HepG2 (cell line): Measurements from ENCODE around the gene DCLK1. TPM values are rescaled to one million over a fixed set of nuclear protein-coding genes. Genes with fewer than 3 reads are reported as not detected.

Experiments used
- ATAC-seq: fragments of 200-7000 bp; cut with Tn5 transposase; 3 replicates; pipeline ENCODE4 v1.9.1; 2020; ENCODE audit warnings: mild to moderate bottlenecking, moderate library complexity
- BruUV-seq: library from RNA; stranded (reverse); fragments of 400-500 nt; replicated peaks from 2 replicates; lab custom pipeline; 2021; lab: Mats Ljungman, UMichigan
- CTCF ChIA-PET: fragments of 300-600 bp; formaldehyde crosslinking; extraction: SDS; loops from one replicate; lab custom pipeline; 2021; ENCODE audit warnings: low total read pairs, inconsistent platforms, low intra/inter-chr PET ratio; lab: Yijun Ruan, JAX
- POLR2A ChIA-PET: fragments of 350-600 bp; sonication (Branson Sonifier 250); formaldehyde crosslinking; loops from one replicate; lab custom pipeline; 2020; ENCODE audit warnings: antibody characterized with exemption, inconsistent platforms; lab: Yijun Ruan, JAX
- DNase-seq: peaks from one replicate; pipeline ENCODE4 v3.0.0-alpha.2; 2015; ENCODE audit warnings: low spot score
- FAIRE-seq: peaks from 3 replicates; lab custom pipeline; 2011; peaks lifted over from hg19 to GRCh38; lab: Jason Lieb, UNC
- H2AFZ ChIP-seq: one replicate; pipeline ENCODE4 v1.6.1; 2011; ENCODE audit warnings: low read length, inconsistent platforms
- H3K27ac ChIP-seq: fragments of 300-600 bp; 3 replicates; pipeline ENCODE4 v1.8.0; 2011; ENCODE audit warnings: mixed run types, mild to moderate bottlenecking, mixed read lengths, low read length, inconsistent platforms; ENCODE audit not compliant: insufficient read depth; ENCODE audit errors: extremely low read length
- H3K27me3 ChIP-seq, 2 experiments: fragments of 200-600 bp in 1 of 2; 2 replicates in 1 of 2; 3 replicates in 1 of 2; pipeline versions ENCODE4 v1.6.0 to v1.8.0; 2011; ENCODE audit warnings: low read length in 2 of 2, mild to moderate bottlenecking in 2 of 2, moderate library complexity in 2 of 2, inconsistent platforms in 1 of 2; ENCODE audit not compliant: insufficient read depth in 2 of 2, control insufficient read depth in 1 of 2
- H3K36me3 ChIP-seq, 2 experiments: fragments of 200-600 bp in 1 of 2; replicated peaks in 1 of 2; 2 replicates in 1 of 2; 3 replicates in 1 of 2; pipeline versions ENCODE4 v1.5.1 to v1.8.0; 2011; ENCODE audit warnings: low read length in 2 of 2, inconsistent platforms in 1 of 2; ENCODE audit not compliant: insufficient read depth in 2 of 2, control insufficient read depth in 1 of 2
- H3K4me1 ChIP-seq: 2 replicates; pipeline ENCODE4 v1.5.1; 2012; ENCODE audit warnings: low read length, inconsistent platforms; ENCODE audit not compliant: insufficient read depth
- H3K4me2 ChIP-seq: 2 replicates; pipeline ENCODE4 v1.6.0; 2011; ENCODE audit warnings: low read depth, low read length, inconsistent platforms
- H3K4me3 ChIP-seq, 3 experiments: fragments of 200-600 bp in 1 of 3; sonication (generic), shearing (Covaris generic) in 1 of 3; replicated peaks in 1 of 3; 2 replicates each; pipeline ENCODE4 v1.5.1; 2011 to 2016; ENCODE audit warnings: low read length in 3 of 3, inconsistent platforms in 2 of 3, low read depth in 2 of 3, mild to moderate bottlenecking in 2 of 3, control low read depth in 1 of 3, mixed read lengths in 1 of 3; ENCODE audit not compliant: insufficient read depth in 1 of 3
- H3K79me2 ChIP-seq: one replicate; pipeline ENCODE4 v1.6.1; 2011; ENCODE audit warnings: low read length, inconsistent platforms; ENCODE audit not compliant: insufficient read depth
- H3K9ac ChIP-seq: 2 replicates; pipeline ENCODE4 v1.6.0; 2011; ENCODE audit warnings: mild to moderate bottlenecking, low read depth, low read length, inconsistent platforms; ENCODE audit not compliant: insufficient read depth
- H3K9me3 ChIP-seq: 2 replicates; pipeline ENCODE4 v1.5.1; 2012; ENCODE audit warnings: mild to moderate bottlenecking, low read length
- H4K20me1 ChIP-seq: 2 replicates; pipeline ENCODE4 v1.6.0; 2011; ENCODE audit warnings: inconsistent platforms, mild to moderate bottlenecking, low read length, moderate library complexity; ENCODE audit not compliant: insufficient read depth
- ARHGAP35 ChIP-seq: sonication (generic); formaldehyde crosslinking; IDR thresholded peaks from 2 replicates; pipeline ENCODE4 v1.9.0; 2022; ENCODE audit warnings: mild to moderate bottlenecking, inconsistent platforms, moderate library complexity, missing genetic modification reagents, borderline replicate concordance
- CCAR2 ChIP-seq: fragments of 200-400 bp; formaldehyde crosslinking; optimal IDR thresholded peaks from 2 replicates; pipeline ENCODE3; 2018; ENCODE audit warnings: low read depth, mild to moderate bottlenecking, low read length, moderate library complexity
- EZH2 ChIP-seq: conservative IDR thresholded peaks from 2 replicates; pipeline ENCODE4 v1.6.1; 2012; ENCODE audit warnings: mild to moderate bottlenecking, low read depth, low read length, moderate library complexity
- HDAC2 ChIP-seq: sonication (generic); formaldehyde crosslinking; IDR thresholded peaks from 2 replicates; pipeline ENCODE4 v1.4.0; 2020; ENCODE audit warnings: missing genetic modification reagents
- KDM5B ChIP-seq: sonication (generic); formaldehyde crosslinking; IDR thresholded peaks from 2 replicates; pipeline ENCODE4 v1.4.0; 2020; ENCODE audit warnings: missing genetic modification reagents, mild to moderate bottlenecking, borderline replicate concordance
- NCOA1 ChIP-seq: sonication (generic); formaldehyde crosslinking; IDR thresholded peaks from 2 replicates; pipeline ENCODE4 v1.9.0; 2021; ENCODE audit warnings: missing genetic modification reagents
- NFIC ChIP-seq: IDR thresholded peaks from 2 replicates; pipeline ENCODE4 v1.6.1; 2012; ENCODE audit warnings: mild to moderate bottlenecking, low read length, inconsistent platforms
- REXO4 ChIP-seq: sonication (generic); formaldehyde crosslinking; IDR thresholded peaks from 2 replicates; pipeline ENCODE4 v1.8.0; 2022; ENCODE audit warnings: missing genetic modification reagents, mild to moderate bottlenecking, borderline replicate concordance
- RNF2 ChIP-seq: fragments of 450-650 bp; conservative IDR thresholded peaks from 2 replicates; pipeline ENCODE4 v1.6.1; 2016; ENCODE audit warnings: low read depth
- SNRNP70 ChIP-seq: fragments of 200-400 bp; formaldehyde crosslinking; IDR thresholded peaks from 2 replicates; pipeline ENCODE4 v1.6.1; 2017; ENCODE audit warnings: mild to moderate bottlenecking, low read depth, low read length, moderate library complexity
- SP5 ChIP-seq: IDR thresholded peaks from 2 replicates; pipeline ENCODE4 v1.6.1; 2016; ENCODE audit warnings: low read depth, borderline replicate concordance
- ZFP36L1 ChIP-seq: sonication (generic); formaldehyde crosslinking; IDR thresholded peaks from 2 replicates; pipeline ENCODE4 v1.8.0; 2022; ENCODE audit warnings: mild to moderate bottlenecking, missing genetic modification reagents, moderate library complexity
- ZNF3 ChIP-seq: IDR thresholded peaks from 2 replicates; pipeline ENCODE4 v1.7.0; 2017; ENCODE audit warnings: inconsistent platforms
- WGBS: methylation state at CpG from one replicate; pipeline ENCODE4 v1.1.6; 2017; ENCODE audit warnings: low lambda C conversion rate; 5-methylcytosine and 5-hydroxymethylcytosine counted together
- in situ Hi-C: cut with HindIII; loops from 2 replicates; pipeline ENCODE4 v1.10.0; 2017; ENCODE audit warnings: low pct_unique_long_range_greater_than_20kb; ENCODE audit not compliant: extremely low pct_ligation_motif_present
- intact Hi-C: fragments of 100-400 bp; cut with micrococcal nuclease; formaldehyde crosslinking; loops from one replicate; pipeline ENCODE4 v1.10.0; 2022; ENCODE audit not compliant: unreplicated experiment
- polyA plus RNA-seq, 8 experiments: library from polyadenylated mRNA; depleted of rRNA in 3 of 8; stranded (reverse) in 7 of 8; unstranded in 1 of 8; fragments of >200 nt; fragmentation: Illumina TruSeq in 4 of 8; extraction: Trizol in 4 of 8; gene quantifications; 2 replicates each; pipeline versions ENCODE4 v1.2.1 to v1.2.3, GENCODE V29; 2011 to 2016; ENCODE audit warnings: low read depth in 4 of 8, missing spikeins in 1 of 8, mixed read lengths in 1 of 8; ENCODE audit not compliant: insufficient read depth in 1 of 8
- total RNA-seq, 5 experiments: library from RNA; depleted of rRNA; stranded (reverse); fragments of >200 nt; fragmentation: Illumina TruSeq; extraction: Trizol; gene quantifications; 2 replicates each; pipeline ENCODE4 v1.2.3, GENCODE V29; 2016; ENCODE audit warnings: low read depth in 1 of 5
- TF ChIP-seq, protein P1 (sequence below): sonication (generic); formaldehyde crosslinking; IDR thresholded peaks from 2 replicates; pipeline ENCODE4 v1.4.0; 2020; ENCODE audit warnings: mild to moderate bottlenecking, low read depth, missing genetic modification reagents
- TF ChIP-seq, protein P2 (sequence below), 2 experiments: sonication (generic) in 1 of 2; formaldehyde crosslinking in 1 of 2; IDR thresholded peaks; 2 replicates each; pipeline versions ENCODE4 v1.6.1 to v1.9.0; 2014 to 2022; ENCODE audit warnings: antibody characterized with exemption in 1 of 2, borderline replicate concordance in 1 of 2, inconsistent platforms in 1 of 2, low read depth in 1 of 2, missing genetic modification reagents in 1 of 2

Gene DCLK1
- total and polyA plus RNA-seq, 2 of the 13 experiments (the other 11 are each of a cell fraction or from before 2014, with no cell fraction given): not detected

DNA sequence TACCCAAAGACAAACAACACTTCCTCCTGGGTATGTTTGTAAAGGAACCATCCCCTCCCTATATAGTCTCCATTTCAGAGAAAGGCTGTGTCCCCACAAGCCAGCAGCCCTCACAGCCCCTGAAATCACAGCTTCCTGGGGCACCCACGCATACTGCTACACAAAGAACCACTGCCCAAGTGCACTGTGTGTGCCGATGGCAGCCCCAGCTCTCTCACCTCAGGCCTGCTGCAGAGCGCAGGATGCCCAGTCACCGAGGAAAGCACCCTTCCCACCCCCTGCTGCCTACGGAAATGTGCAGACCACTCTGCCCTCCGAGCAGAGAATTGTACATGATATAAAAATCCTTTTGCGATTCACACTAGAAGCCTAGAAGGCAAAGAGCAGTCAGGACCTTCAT is 43.7 kb upstream of the DCLK1 start (continued):
- TF ChIP-seq, protein P1, sequence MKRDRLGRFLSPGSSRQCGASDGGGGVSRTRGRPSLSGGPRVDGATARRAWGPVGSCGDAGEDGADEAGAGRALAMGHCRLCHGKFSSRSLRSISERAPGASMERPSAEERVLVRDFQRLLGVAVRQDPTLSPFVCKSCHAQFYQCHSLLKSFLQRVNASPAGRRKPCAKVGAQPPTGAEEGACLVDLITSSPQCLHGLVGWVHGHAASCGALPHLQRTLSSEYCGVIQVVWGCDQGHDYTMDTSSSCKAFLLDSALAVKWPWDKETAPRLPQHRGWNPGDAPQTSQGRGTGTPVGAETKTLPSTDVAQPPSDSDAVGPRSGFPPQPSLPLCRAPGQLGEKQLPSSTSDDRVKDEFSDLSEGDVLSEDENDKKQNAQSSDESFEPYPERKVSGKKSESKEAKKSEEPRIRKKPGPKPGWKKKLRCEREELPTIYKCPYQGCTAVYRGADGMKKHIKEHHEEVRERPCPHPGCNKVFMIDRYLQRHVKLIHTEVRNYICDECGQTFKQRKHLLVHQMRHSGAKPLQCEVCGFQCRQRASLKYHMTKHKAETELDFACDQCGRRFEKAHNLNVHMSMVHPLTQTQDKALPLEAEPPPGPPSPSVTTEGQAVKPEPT (CRISPR knock-in tag): no peak
- no peak for TF ChIP-seq ARHGAP35 (CRISPR knock-in tag)
- TF ChIP-seq HDAC2 (CRISPR knock-in tag): no peak
- TF ChIP-seq KDM5B (CRISPR knock-in tag): no peak
- TF ChIP-seq NFIC: no peak
- TF ChIP-seq, all 625 proteins: peak for 0

DNA sequence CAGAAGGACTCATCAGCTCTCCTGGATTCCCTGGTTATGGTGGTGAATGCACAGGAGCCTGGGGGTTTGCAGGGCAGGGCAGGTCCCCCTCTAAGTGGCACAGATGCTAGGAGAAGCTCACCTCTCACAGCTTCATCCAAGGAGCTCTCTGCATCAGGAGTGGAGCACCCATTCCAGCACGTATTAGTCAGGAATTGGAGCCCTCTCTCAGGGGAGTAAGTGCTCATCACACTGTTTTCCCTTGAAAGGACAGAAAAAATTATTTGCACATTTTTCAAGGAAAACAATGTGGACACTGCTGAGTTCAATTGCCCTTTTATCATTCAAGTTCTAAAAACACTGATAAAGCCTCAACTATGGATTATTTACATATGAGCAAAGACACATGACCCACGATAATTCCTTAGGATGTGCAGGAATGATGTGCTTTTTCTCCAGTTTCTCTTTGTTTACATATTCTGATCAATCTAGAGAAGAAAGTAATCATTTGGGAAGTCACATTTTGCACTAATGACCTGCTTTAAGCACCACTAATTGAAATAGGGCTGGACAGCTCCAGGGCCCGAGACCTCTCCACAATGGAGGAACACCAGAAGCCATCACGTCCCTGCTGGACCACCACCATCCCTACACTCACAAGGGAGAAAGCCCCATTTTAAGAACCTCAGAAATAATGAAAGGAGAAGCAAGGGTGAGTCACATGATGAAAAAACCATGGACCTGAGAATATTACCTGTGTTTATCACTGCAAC is 42.6 kb upstream of the DCLK1 start:
- Histone ChIP-seq H3K4me1 (no peaks in the 10 kb centered on the region), H3K9ac (no peak overlapping the region), H3K9me3 (no peaks in the 10 kb centered on the region), H3K4me3 (no peak overlapping the region), H3K36me3 (no peaks in the 10 kb centered on the region), H4K20me1 (no peaks in the 10 kb centered on the region), H3K27me3 (peaks cover 0 to 8% of the 10 kb centered on the region in 2 experiments; a peak in 1 of 5 replicates), H3K4me2 (no peak overlapping the region), H3K79me2 (no peaks in the 10 kb centered on the region), H3K27ac (no peak overlapping the region), H2AFZ (no peak overlapping the region)
- CTCF ChIA-PET: no interaction called here
- POLR2A ChIA-PET: no interaction called here
- intact Hi-C loops (no loop called here), in situ Hi-C loops (no loop called here)
- no peak for ATAC-seq
- BruUV-seq: no TSS peak
- DNase-seq: no peak
- 1% methylated on average over 3 of the region's 4 CpGs for WGBS
- FAIRE-seq: no peak
- TF ChIP-seq EZH2 (no peak), RNF2 (no peak), CCAR2 (no peak), SNRNP70 (no peak), SP5 (no peak), ZFP36L1 (CRISPR knock-in tag) (no peak), NCOA1 (no peak), ZNF3 (CRISPR knock-in tag) (no peak), REXO4 (CRISPR knock-in tag) (no peak)
- TF ChIP-seq, protein P2, sequence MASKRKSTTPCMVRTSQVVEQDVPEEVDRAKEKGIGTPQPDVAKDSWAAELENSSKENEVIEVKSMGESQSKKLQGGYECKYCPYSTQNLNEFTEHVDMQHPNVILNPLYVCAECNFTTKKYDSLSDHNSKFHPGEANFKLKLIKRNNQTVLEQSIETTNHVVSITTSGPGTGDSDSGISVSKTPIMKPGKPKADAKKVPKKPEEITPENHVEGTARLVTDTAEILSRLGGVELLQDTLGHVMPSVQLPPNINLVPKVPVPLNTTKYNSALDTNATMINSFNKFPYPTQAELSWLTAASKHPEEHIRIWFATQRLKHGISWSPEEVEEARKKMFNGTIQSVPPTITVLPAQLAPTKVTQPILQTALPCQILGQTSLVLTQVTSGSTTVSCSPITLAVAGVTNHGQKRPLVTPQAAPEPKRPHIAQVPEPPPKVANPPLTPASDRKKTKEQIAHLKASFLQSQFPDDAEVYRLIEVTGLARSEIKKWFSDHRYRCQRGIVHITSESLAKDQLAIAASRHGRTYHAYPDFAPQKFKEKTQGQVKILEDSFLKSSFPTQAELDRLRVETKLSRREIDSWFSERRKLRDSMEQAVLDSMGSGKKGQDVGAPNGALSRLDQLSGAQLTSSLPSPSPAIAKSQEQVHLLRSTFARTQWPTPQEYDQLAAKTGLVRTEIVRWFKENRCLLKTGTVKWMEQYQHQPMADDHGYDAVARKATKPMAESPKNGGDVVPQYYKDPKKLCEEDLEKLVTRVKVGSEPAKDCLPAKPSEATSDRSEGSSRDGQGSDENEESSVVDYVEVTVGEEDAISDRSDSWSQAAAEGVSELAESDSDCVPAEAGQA (IDR thresholded peaks at IDR 0.05; ENCODE audit: low read depth): no peak
- TF ChIP-seq, protein P2 (CRISPR knock-in tag; IDR thresholded peaks at IDR 0.05; ENCODE audit: borderline replicate concordance): no peak
